GM21447 (cell line): Measurements from ENCODE around the gene SNRPF.
A peak's percentile ranks its signal among the peaks of the same experiment; 100 is the strongest.

ENCODE experiments used
- ATAC-seq: cut with Tn5 transposase; IDR thresholded peaks from one replicate; pipeline ENCODE4 v1.9.1; 2021; ENCODE audit not compliant: unreplicated experiment

The SNRPF gene

DNA sequence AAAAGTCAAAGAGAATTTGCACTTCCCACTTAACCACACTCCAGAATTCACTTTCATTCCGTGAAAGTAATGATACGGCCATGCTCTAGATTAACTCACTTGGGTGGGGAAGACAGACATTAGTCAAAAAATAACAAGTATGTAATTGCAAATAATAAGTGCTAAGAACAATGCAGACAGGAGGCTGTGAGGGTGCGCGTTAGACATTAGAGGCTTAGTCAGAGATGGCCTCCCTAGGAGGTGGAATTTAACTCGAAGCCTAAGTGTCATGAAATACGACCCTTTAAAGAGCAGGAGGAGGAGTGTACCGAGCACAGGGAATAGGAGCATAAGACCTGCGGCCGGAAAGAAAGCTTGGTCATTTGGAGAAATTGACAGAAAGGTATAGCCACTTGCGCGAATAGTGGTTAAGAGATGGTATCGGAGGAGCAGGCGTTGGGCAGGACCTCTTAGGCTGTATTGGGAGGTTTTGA lies 628 bp downstream of the SNRPF start:
- peak; percentile 13 for ATAC-seq

DNA sequence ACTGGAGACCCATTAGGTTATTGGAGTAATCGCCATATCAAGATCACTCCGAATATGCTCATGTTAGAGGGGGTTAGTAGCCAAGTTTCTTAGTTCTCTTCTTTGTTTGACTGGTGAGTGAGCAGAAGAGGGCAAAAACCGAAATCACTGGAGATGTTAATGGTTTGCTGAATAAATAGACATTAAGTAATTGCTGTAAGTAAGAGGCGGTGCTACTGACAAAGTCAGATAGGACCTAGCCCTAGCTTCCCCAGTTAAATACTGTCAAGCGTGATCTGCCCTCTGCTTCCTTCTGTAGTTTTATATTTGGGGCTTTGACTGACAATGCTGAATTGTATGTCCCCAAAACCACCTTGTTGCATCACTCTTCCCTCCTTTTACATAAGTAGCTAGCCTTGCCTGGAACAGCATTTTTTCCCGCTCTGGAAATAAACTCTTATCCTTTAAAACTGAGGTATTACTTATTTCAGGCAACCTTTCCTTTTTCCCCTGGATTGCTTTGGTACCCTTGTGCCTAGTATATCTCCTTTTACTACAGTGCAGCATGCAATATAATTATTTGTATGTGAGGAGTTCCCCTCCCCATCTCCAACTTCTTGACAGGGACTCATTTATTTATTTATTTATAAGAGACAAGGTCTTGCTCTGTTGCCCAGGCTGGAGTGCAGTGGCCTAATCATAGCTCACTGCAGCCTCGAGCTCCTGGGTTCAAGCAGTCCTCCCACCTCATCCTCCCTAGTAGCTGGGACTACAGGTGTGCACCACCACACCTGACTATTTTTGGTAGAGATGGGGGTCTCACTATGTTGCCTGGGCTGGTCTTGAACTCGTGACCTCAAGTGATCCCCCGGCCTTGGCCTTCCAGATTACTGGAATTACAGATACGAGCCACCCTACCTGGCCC lies 1.4 kb downstream of the SNRPF start:
- ATAC-seq = no peak

DNA sequence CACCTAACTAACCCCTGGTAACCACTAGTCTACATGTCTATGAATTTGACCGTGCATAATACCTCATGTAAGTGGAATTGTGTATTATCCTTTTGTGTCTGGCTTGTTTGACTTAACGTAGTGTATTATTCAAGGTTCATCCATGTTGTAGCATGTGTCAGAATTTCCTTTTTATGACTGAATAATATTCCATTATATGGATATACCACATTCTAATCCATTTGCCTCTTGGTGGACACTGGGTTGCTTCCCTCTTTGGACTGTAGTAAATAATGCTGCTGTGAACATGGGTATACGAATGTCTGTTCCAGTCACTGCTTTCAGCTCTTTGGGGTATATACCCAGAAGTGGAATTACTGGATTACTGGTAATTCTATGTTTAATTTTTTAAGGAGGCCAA lies 3.3 kb downstream of the SNRPF start:
- ATAC-seq = no peak

DNA sequence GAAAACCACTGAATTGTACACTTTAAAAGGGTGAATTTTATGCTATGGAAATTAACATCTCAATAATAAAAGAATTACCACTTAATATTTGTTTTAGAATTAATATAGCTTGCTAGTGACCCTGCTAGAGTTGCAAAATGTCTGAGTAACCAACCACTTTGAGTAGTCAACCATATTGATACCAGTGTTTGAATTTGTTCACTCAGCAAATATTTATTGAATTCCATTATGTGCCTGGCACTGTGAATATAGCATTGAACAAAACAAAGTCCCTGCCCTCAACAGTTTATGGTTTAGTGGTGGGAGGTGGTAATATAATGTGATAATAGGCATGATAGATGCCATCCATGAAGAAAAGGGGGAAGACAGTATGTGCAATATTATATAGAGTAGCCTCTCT lies 4.6 kb downstream of the SNRPF start:
- no peak for ATAC-seq

DNA sequence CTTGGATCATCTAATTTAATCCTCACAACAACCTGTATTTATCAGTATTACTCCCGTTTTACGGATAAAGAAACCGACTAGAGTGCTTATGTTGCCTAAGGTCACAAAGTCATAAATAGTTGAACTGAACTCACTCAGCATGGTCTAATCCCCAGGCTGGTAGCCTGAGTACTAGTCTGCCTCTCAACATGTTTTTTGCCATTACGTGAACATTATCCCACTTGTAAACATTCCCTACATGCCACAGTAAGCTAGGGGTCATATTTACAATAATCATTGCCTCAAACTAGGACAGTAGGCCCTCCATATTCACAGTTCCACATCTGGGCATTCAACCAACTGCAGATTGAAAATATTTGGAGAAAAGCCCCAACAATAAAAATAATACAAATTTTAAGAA lies 12.1 kb downstream of the SNRPF start:
- ATAC-seq = no peak

DNA sequence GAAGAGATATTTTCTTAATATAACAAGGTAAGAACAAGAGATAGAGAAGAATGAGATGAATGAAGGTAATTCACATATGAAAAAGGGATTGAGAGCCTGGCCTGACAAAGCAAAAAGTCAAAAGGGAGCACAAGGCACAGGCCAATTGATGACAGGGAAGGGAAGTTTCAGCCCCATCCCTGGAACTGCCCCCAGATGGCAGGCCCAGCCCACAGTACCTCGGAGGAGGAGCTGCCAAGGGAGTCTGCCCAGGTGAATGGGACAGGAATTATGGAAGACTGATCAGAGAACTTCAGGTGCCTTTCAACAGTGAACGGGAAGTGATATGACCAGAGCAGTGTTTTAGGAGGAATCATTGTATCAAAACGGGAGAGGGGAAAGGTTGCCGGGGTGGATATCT lies 15.7 kb downstream of the SNRPF start:
- no peak for ATAC-seq

DNA sequence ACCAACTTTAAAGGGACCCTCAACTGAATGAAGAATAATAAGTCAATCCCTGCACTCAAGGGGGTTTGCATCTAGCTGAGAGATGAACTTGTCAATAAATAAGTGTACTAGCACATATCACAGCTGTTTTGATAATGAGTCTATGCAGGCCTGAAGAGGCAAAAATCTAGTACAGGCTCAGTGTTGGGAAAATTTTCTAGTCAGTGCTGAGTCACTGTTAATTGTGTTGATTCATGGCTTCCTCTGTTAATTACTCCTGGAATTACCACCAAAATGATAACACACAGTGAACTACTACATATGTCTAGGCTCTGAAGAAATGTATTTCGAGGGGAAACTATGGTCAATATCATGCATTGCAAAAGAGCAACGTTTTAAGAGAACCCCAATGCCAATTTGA lies 18.9 kb downstream of the SNRPF start:
- ATAC-seq = no peak

DNA sequence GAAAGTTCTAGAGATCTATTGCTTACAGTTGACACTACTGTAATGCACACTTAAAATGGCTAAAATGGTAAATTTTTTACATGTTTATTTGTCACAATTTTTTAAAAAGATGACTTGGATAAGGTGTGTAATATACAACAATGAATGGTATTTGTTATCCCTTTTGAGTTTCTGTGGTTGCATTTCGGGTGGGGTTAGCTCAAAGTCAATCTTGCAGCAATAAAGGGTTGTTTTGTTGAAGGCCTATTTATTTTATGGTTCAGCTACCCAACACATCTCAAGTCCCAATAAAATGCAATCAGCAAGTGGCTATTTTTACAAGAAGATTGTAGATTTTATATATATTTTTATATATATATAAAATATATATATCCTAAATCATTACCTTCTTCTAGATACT lies 22.1 kb downstream of the SNRPF start:
- ATAC-seq = no peak

DNA sequence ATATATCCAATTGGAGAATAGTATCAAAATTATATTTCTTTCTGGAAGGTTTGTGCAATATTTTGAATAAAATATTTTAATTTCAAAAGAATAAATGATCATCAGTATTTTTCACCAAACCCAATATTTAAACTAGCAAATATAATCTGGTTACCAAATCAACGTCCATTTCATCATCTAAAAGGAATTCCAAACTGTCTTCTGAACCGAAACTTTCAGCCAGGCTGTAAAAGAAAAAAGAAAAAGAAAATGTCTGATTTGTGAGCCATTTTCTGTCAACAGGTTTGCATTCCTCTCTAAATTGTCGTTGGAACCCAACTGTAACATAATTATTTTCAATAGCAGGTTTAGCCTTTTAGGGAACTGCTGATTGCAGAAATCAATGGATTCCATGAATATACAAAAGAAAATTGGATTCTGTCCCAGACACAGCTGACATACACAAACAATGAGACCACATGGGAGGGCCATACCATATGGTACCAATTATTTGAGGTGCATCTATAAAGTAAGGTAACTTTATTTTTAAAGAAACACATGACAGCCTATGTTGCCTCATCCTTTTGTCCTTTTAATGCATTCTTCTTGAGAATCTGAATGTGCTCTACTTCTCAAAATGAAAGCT lies 22.7 kb downstream of the SNRPF start:
- no peak for ATAC-seq

DNA sequence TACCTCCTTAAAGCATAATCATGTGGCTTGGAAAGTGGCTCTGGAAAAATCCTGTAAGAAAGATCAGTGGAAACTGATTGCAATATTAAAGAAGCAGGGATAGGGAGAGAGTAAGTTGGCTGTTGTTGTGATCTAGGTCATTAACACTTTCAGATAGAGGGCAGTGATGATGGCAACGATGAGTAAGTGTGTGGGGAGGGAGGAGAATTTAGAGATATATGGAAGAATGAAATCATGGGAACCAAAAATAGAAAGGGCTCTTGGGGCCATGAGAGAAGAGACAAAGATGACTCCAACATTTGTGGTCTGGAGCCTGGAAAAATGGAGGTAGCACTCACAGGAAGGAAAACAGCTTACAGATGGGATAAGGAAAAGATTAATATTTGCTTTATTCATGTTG lies 23.3 kb downstream of the SNRPF start:
- no peak for ATAC-seq

DNA sequence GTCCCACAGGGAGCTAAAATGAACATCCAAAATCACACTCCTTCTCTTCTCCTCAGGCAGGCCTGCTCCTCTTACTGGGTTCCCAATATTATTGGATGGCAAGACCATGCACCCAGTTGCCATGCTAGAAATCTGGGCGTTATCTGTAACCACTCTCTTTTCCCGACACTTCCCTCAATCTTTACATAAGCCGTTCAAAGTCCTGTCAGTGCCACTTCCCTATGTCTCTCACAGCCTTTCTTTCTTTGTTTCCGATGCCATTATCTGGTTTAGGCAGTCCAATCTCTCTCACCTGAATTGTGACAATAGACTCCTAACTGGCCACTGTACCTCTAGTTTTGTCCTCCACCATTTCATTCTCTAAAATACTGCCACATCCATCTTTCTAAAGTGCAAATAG lies 24.1 kb downstream of the SNRPF start:
- ATAC-seq = no peak

DNA sequence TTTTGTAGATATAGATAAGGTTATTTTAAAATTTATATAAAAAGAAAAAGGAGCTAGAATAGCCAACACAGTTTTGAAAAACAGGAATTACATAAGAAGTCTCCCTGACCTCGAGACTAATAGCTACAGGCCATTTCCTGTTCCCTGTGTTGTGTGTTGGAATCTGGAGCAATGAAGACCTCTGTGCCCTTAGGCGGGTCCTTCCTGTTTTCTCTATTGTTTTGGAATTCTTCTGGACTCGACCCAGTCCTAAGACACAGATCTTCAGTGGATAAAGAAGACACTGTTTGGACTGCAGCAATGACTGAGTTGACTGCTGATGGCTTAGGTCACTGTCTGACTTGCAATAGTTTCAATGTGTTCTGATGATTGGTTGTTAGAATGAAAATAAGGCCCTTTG lies 26.2 kb downstream of the SNRPF start:
- ATAC-seq = no peak

DNA sequence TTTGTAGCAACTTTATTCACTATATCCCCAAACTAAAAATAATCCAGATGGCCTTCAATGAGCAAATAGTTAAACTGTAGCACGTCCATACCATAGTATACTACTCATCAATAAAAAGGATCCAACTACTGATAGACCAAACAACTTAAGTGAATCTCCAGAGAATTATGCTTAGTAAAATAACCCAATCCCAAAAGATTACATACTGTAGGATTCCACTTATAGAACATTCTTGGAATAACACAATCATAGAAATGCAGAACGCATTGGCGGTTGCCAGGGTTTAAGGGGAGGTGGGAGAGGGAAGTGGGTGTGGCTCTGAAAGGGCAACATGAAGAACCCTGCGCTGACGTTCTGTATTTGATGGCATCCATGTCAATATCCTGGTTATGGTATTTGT lies 28.6 kb downstream of the SNRPF start:
- ATAC-seq = no peak

DNA sequence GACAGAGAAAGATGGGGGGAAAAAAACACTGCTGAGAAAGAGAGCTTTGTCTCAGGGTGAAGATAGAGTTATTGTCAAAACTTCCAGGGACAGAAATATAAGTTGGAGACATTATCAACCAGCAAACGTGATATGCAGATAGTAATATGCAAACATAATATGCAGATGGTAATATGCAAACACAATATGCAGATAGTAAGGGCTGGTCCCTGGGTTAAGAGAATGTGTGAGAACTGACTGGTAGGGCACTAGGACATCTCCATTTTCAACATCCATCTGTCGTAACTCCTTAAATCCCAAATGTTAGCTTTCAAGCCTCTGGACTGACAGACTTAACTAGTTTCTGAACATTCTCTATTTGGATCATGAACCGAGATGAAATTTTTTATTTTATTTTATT lies 32.2 kb downstream of the SNRPF start:
- ATAC-seq = no peak

DNA sequence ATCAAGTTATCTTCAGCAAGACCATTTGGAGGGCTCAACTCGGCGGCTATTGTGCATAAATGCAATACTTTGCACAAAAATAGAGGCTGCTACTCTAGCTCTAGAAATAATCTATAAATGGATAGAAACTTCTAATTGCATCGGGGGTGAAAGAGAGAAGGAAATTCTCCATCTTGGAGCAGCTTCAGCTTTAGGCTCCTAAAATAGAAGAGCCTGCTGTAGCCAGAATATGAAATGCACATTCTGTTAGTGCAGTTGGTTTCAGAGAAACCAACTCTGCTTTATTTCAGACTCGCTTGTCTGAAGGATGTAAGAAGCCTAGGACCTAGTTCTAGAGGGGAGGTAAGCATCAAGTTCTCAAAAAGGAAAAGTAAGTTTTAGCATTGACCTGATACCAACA lies 38.1 kb downstream of the SNRPF start:
- no peak for ATAC-seq

DNA sequence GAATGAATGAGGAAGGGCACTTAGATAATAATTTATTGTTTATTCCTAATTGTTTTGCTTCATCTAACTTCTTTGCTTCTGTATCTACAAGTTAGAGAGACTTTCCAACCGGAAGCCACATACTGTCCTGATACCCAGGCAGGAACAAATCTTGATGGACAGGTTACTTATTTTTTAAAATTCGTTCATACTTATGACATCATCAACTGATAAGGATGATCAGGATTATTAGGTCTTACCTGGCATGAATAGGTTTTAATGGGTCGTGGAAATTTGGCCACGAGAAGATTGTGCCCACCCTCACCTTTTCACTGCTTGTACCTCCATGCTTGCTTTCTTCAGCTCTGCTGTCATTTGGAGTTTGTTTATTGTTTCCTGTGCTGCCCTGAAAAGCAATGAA lies 39.3 kb downstream of the SNRPF start:
- no peak for ATAC-seq

DNA sequence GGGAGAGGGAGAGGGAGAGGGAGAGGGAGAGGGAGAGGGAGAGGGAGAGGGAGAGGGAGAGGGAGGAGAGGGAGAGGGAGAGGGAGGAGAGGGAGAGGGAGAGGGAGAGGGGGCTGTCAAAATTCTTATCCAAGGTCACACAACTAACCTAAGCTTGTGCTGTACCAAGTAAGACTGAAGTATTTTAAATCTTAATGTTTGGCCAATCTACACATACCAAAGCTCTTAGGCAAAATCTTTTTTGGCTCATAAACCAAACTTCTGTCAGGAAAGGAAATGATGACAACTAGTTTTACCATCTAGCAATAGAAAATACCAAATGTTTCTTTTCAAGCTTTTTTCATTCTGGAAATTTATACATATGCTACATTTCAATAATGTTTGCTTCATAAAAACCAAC lies 49.8 kb downstream of the SNRPF start:
- no peak for ATAC-seq

DNA sequence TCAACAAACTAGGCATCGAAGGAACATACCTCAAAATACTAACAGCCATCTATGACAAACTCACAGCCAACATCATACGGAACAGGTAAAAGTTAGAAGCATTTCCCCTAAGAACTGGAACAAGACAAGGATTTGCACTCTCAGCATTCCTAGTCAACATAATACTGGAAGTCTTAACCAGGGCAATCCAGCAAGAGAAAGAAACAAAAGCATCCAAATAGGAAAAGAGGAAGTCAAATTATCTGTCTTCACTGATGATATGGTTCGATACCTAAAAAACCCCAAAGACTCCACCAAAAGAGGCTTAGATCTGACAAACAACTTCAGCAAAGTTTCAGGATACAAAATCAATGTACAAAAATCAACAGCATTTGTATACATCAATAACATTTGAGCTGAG lies 51.1 kb downstream of the SNRPF start:
- no peak for ATAC-seq
